HG03442 (cell line): Measurements from ENCODE around the gene GP1BA.
A peak's percentile ranks its signal among the peaks of the same experiment; 100 is the strongest.

Source experiments
- ATAC-seq: cut with Tn5 transposase; IDR thresholded peaks from one replicate; pipeline ENCODE4 v1.9.1; 2021; ENCODE audit warnings: mild to moderate bottlenecking, moderate library complexity; ENCODE audit not compliant: unreplicated experiment

The GP1BA gene

GRCh38 chr17:4937553-4937952 lies 5.5 kb downstream of the GP1BA start:
- ATAC-seq = no peak

- ATAC-seq = no peak
Observed at GRCh38 chr17:4938069-4938491, 6.0 kb downstream of the GP1BA start.

GRCh38 chr17:4938688-4939545 lies 6.8 kb downstream of the GP1BA start:
- no peak for ATAC-seq

- ATAC-seq = peak; percentile 11
Observed at GRCh38 chr17:4939546-4939795, 7.4 kb downstream of the GP1BA start.

GRCh38 chr17:4939796-4940554 lies 7.9 kb downstream of the GP1BA start, which contains the start of the genes RNF167 and SLC25A11:
Gene RNF167 (plus strand): TSS chr17:4940268. CDS start chr17:4940910, 642 bp downstream.
Gene SLC25A11 (minus strand): TSS chr17:4940046. CDS start chr17:4939910, 136 bp downstream.
- peak; percentile 78 for ATAC-seq

- no peak for ATAC-seq
Observed at GRCh38 chr17:4940555-4941318, 8.7 kb downstream of the GP1BA start.

- no peak for ATAC-seq
Observed at GRCh38 chr17:4941319-4941610, 9.2 kb downstream of the GP1BA start.

- no peak for ATAC-seq
Observed at GRCh38 chr17:4942760-4943508, 10.9 kb downstream of the GP1BA start.

GRCh38 chr17:4944163-4944553 lies 12.1 kb downstream of the GP1BA start:
- no peak for ATAC-seq

GRCh38 chr17:4944554-4945175 lies 12.6 kb downstream of the GP1BA start:
- ATAC-seq = no peak

- ATAC-seq = peak; percentile 20
Observed at GRCh38 chr17:4945176-4945943, 13.3 kb downstream of the GP1BA start.

GRCh38 chr17:4945944-4946280 lies 13.8 kb downstream of the GP1BA start:
- no peak for ATAC-seq

GRCh38 chr17:4946312-4946976 lies 14.4 kb downstream of the GP1BA start:
- ATAC-seq = no peak

GRCh38 chr17:4947010-4947410 lies 14.9 kb downstream of the GP1BA start:
- no peak for ATAC-seq

GRCh38 chr17:4947411-4948165 lies 15.5 kb downstream of the GP1BA start:
- no peak for ATAC-seq

- ATAC-seq = peak; percentile 19
Observed at GRCh38 chr17:4948166-4948930, 16.3 kb downstream of the GP1BA start, which contains the start of gene PFN1. Gene PFN1 (minus strand): TSS chr17:4948530. CDS start chr17:4948394, 136 bp downstream.

GRCh38 chr17:4948931-4949320 lies 16.8 kb downstream of the GP1BA start:
- ATAC-seq = peak; percentile 33
